ENCODE results near the gene ZNF217.
"Not testable (repeated sequence)": the region's sequence is repeated elsewhere in the genome, so short reads cannot be mapped to it uniquely, and the experiment has no call there.

ZNF217 gene

GRCh38 chr20:53597030-53597482, 3.4 kb upstream of the ZNF217 start:
- DNase-seq, result no peak

DNA sequence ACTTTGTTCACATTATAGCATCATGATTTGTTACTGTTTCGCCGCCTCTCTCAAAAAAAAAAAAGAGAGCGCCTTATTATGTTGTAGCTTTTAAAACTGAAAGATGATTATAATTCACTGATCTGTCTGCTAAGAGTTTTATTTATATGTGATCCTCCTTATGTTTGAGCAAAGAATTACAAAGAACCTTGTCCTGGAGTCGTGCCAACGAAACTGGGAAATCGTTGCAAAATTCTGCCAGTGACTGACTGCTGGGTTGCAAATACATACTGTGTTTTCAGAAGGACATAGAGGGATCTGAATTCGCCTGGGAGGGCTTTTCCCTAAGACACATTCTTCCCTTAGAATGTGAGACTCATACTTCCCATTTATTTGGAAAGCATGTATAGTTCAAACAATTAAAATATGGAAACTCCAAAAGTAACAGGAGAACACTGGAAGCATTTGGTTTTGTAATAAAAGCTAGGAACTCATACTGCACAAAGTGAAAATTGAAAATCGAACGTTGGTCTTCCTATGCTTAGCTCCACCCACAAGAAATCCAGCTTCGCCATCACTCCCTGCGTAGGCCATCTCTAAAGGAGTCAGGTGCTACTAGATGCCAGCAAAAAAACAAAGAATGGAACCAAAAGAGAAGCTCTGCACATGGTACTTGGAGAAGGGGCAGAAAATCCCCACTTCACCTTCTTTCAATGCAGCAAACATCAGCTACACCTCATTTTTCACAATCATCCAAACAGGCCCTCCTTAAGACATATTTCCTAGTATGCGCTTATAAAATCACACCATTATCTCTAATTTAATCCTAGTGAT, 2.8 kb upstream of the ZNF217 start:
- not testable (repeated sequence) for DNase-seq

- not testable (repeated sequence) for DNase-seq
Measured at GRCh38 chr20:53595742-53596141, 2.1 kb upstream of the ZNF217 start.

DNA sequence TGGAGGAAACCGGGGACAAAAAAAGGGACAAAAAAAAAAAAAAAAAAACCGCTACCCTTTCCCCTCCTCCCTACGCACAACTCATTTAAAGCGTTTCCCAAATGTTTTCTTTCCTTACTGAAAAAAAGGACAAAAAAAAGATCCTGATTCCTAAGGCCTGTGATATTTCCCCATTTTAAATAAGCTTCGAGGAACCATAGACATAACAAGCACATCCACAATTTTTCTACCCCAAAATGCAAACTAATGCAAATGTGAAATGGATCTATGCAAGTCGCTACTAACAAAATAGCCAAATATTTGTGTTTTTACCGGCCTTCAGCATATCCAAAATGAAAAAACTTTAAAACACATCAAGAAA, 1.4 kb upstream of the ZNF217 start:
- no peak for DNase-seq

- DNase-seq, result peak; percentile 99
Measured at GRCh38 chr20:53594068-53595017, 704 bp upstream of the ZNF217 start.

GRCh38 chr20:53592992-53593465, 610 bp downstream of the ZNF217 start:
- DNase-seq, result peak; percentile 76

GRCh38 chr20:53592454-53592991, 1.1 kb downstream of the ZNF217 start:
- peak; percentile 84 for DNase-seq

DNA sequence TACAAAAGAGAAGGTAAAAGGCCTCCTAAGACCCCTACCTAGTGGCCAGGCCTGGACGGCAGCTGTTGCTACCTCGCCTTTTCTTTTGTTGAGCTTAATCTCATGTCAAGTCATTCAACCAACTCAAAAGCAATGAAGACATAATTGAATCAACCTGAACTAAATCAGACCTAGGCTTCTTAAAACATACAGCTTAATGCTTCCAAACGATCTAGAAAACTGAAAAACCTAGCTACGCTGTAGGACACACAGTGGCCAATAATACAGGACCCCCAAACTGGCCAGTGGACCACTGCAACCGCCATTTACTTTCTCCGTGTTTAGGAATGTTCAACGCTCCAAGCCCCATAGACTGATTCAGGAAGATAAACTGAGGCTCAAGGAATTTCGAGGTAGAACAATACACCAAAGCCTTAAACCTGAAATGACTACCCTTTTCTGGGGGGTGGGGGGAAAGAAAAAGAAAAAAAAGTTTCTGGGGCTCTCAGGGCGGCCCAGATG, 1.6 kb downstream of the ZNF217 start:
- DNase-seq, result not testable (repeated sequence)

GRCh38 chr20:53591206-53591741, 2.4 kb downstream of the ZNF217 start:
- not testable (repeated sequence) for DNase-seq

DNA sequence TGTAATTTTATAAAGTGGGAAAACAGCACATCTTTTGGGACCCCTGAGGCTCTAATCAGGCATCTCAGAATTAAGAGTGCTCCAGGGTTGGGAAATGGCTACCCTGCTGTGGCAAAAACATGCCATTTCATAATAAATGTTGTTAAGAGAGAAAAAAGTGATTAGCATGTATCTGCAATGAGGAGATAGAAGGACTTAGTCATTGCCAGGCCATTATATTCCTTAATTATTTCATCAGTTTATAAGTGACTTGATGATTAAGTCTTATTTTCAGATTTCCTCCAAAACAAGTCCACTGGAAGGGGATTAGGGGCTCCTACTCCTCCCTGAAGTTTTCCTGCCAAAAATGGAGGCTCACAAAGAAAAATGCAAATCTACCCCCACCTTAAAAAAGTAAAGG, 3.0 kb downstream of the ZNF217 start:
- not testable (repeated sequence) for DNase-seq

- DNase-seq, result not testable (repeated sequence)
Measured at GRCh38 chr20:53590122-53590521, 3.5 kb downstream of the ZNF217 start.

GRCh38 chr20:53589321-53590065, 4.1 kb downstream of the ZNF217 start:
- not testable (repeated sequence) for DNase-seq

DNA sequence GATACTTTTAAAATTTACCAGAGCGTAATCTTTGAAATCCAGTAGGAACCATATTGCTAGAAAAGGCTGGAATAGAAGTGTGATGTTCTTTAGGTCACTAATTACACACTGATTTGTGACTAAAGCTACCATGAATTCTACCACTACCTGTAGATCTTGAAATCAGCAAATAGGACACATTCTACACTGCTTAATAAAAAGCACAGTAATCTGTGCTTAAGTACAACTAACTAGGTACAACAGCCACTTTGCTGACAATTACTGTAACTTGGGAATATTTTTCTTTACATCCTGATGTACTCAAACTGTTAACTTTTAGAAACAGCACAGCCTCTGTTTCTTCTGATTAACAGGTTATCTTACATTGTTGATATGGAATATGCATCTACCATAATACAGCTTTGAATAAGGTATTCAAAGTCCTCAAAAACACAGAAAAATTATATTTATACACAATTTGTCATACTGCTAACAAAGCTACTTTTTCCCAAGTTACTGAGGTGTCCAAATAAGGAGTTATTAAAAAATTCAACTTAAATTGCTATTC, 6.4 kb downstream of the ZNF217 start:
- not testable (repeated sequence) for DNase-seq

- DNase-seq, result no peak
Measured at GRCh38 chr20:53586640-53587039, 7.0 kb downstream of the ZNF217 start.

- DNase-seq, result not testable (repeated sequence)
Measured at GRCh38 chr20:53585910-53586309, 7.7 kb downstream of the ZNF217 start.

DNA sequence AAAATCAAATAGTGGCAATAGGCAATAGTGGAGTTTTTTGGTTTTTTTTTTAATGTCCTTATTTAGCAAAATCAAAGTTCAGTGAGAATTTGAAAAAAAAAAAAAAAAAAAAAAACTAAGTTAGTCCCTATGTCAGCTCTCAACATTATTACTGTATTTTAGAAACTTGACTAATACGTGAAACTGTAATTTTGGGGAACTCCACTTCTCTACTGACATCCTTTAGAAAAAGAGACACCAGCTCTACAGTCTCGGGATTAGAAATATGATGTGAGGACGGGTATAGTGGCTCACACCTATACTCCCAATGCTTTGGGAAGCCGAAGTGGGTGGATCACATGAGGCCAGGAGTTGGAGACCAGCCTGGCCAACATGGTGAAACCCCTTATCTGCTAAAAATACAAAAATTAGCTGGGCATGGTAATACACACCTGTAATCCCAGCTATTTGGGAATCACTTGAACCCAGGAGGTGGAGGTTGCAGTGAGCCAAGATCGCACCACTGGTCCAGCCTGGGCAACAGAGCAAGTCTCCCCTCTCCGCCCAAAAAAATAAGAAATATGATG, 8.6 kb downstream of the ZNF217 start:
- not testable (repeated sequence) for DNase-seq

- DNase-seq, result not testable (repeated sequence)
Measured at GRCh38 chr20:53584550-53584913, 9.1 kb downstream of the ZNF217 start.

GRCh38 chr20:53583660-53584549, 9.7 kb downstream of the ZNF217 start:
- not testable (repeated sequence) for DNase-seq

- peak; percentile 80 for DNase-seq
Measured at GRCh38 chr20:53582574-53583351, 10.9 kb downstream of the ZNF217 start.

GRCh38 chr20:53582251-53582570, 11.4 kb downstream of the ZNF217 start:
- DNase-seq, result no peak

Data from activated effector memory CD4-positive, alpha-beta T cell treated with anti-CD3 and anti-CD28 coated beads, Interleukin-2, amount 50 U/mL, for 16 hours (primary cell).